ENCODE measurements around the gene ADRA1B. TPM values are rescaled to one million over a fixed set of nuclear protein-coding genes. Genes with fewer than 3 reads are reported as not detected.

ADRA1B gene
- total and polyA plus RNA-seq, 2 of the 8 experiments (the other 6 are each of a cell fraction or from before 2014, with no cell fraction given), result not detected

GRCh38 chr5:159878988-159879471 lies 37.3 kb upstream of the ADRA1B start:
- Histone ChIP-seq H4K5ac (ENCODE audit: insufficient read length, low read depth, low read length) (no peak overlapping the region), H2BK5ac (ENCODE audit: low read depth, low read length) (no peak overlapping the region), H2BK12ac (ENCODE audit: low read depth, low read length) (no peak overlapping the region), H2BK20ac (ENCODE audit: low read length) (0 out of 2 replicates have a peak overlapping the region, but pooled peaks have one; percentile 92), H3K79me1 (ENCODE audit: low read depth, low read length) (no peaks in the 10 kb centered on the region), H3K9me3 (ENCODE audit: insufficient read depth in 2 of 2, low read depth in 1 of 2, low read length in 1 of 2) (no peaks in the 10 kb centered on the region), H2BK120ac (replicated peaks; ENCODE audit: low read depth, low read length) (no peak overlapping the region), H2AFZ (ENCODE audit: low read length) (peak overlapping the region; percentile 86), H3K23me2 (ENCODE audit: low read depth, low read length) (no peaks in the 10 kb centered on the region), H4K8ac (ENCODE audit: extremely low read depth, insufficient read depth, low read length) (peak overlapping the region; percentile 35; the same call in 1 of the 2 replicates), H3K27me3 (replicated peaks in 1 of 4; ENCODE audit: control insufficient read depth in 3 of 4, extremely low read depth in 1 of 4, insufficient read depth in 3 of 4, low read length in 3 of 4) (no peaks in the 10 kb centered on the region), H3K23ac (ENCODE audit: insufficient read length) (no peak overlapping the region), H3K27ac (ENCODE audit: low read depth, low read length) (0 out of 2 replicates have a peak overlapping the region, but pooled peaks have one; percentile 21), H3K79me2 (ENCODE audit: control insufficient read depth in 1 of 2, insufficient read depth in 2 of 2, low read length in 2 of 2) (no peaks in the 10 kb centered on the region), H3K4me1 (replicated peaks in 1 of 4; ENCODE audit: control insufficient read depth in 3 of 4, insufficient read depth in 4 of 4, low read length in 3 of 4) (peaks cover 2 to 5% (median 5%) of the 10 kb centered on the region in 4 experiments; a peak in 4 of 7 replicates), H3K14ac (ENCODE audit: insufficient read length) (no peak overlapping the region), H4K20me1 (replicated peaks in 1 of 2; ENCODE audit: control insufficient read depth in 1 of 2, insufficient read depth in 2 of 2, low read length in 2 of 2) (no peaks in the 10 kb centered on the region), H3K18ac (ENCODE audit: extremely low read depth, low read length) (no peak overlapping the region), H2BK15ac (ENCODE audit: low read length) (peak overlapping the region; percentile 16; the same call in 1 of the 2 replicates), H3K9ac (replicated peaks in 1 of 4; ENCODE audit: extremely low read depth in 1 of 4, low read depth in 3 of 4, low read length in 3 of 4) (no peak overlapping the region), H2AK5ac (ENCODE audit: low read depth, low read length) (no peak overlapping the region), H3K36me3 (ENCODE audit: control insufficient read depth in 2 of 4, insufficient read depth in 4 of 4, low read length in 3 of 4) (no peaks in the 10 kb centered on the region), H4K91ac (replicated peaks; ENCODE audit: insufficient read length, low read length) (no peak overlapping the region), H3K56ac (replicated peaks; ENCODE audit: insufficient read length, low read depth, low read length) (no peak overlapping the region), H3K4ac (replicated peaks; ENCODE audit: insufficient read length, low read depth, low read length) (no peak overlapping the region), H3K4me3 (ENCODE audit: extremely low read depth in 1 of 4, insufficient read depth in 2 of 4, low read depth in 3 of 4, low read length in 4 of 4) (no peak overlapping the region), H3K4me2 (ENCODE audit: insufficient read depth in 1 of 2, low read depth in 2 of 2, low read length in 2 of 2) (peak overlapping the region in 1 of 2 experiments; percentile 30; a peak in 1 of 4 replicates)
- ChIA-PET CTCF (ENCODE audit: partially characterized antibody) (interaction anchor here (0.8 to 2.3 kb wide), 8 partner anchors 8 to 122 kb away, joined by 3 to 8 read pairs (median 5); no protein-coding TSS in a partner anchor), POLR2A (ENCODE audit: partially characterized antibody) (interaction anchor here (2.1 kb wide), 1 partner anchor 12 kb away, joined by 9 read pairs; no protein-coding TSS in a partner anchor)
- 36% methylated on average over 11 of the region's 11 CpGs; no CpG with 5 or more reads in 1 of the 2 experiments for WGBS, 2 experiments (ENCODE audit: extremely low coverage in 1 of 2, insufficient coverage in 1 of 2, insufficient read length in 1 of 2, insufficient replicate concordance in 2 of 2, low coverage in 1 of 2, low lambda C conversion rate in 2 of 2, missing lambda C conversion rate in 1 of 2)
- FAIRE-seq (peak; percentile 86), DNase-seq (ENCODE audit: low read depth in 1 of 2, low spot score in 2 of 2) (peak; percentile 10 to 61)
- TF ChIP-seq CBX8 (IDR thresholded peaks at IDR 0.05; ENCODE audit: borderline replicate concordance, low read depth, low read length) (no peak), E2F6 (IDR thresholded peaks at IDR 0.05) (peak; percentile 47), BACH1 (IDR thresholded peaks at IDR 0.05; ENCODE audit: low read length) (peak; percentile 79), CREB1 (IDR thresholded peaks at IDR 0.05) (no peak), RFX5 (IDR thresholded peaks at IDR 0.05; ENCODE audit: borderline replicate concordance, low read depth, low read length) (no peak), CEBPB (IDR thresholded peaks at IDR 0.05; ENCODE audit: low read depth, low read length) (no peak), YY1 (IDR thresholded peaks at IDR 0.05; ENCODE audit: low read depth, low read length) (no peak), POLR2A (IDR thresholded peaks at IDR 0.05; ENCODE audit: control extremely low read depth in 1 of 2, low read depth in 2 of 2, low read length in 2 of 2) (no peak), EZH2 (IDR thresholded peaks at IDR 0.05; ENCODE audit: low read depth, low read length, severe bottlenecking) (no peak), TEAD4 (IDR thresholded peaks at IDR 0.05; ENCODE audit: low read depth, low read length) (peak; percentile 91), MAX (IDR thresholded peaks at IDR 0.05) (0 out of 2 replicates have a peak, but pooled peaks have one; percentile 46), RAD21 (IDR thresholded peaks at IDR 0.05 in 1 of 2, conservative IDR thresholded peaks at IDR 0.05 in 1 of 2; ENCODE audit: low read depth in 2 of 2, low read length in 2 of 2) (peak in 1 of 2 experiments; percentile 18; a peak in 1 of 4 replicates)
